ENCODE results near the gene HBP1. TPM values are rescaled to one million over a fixed set of nuclear protein-coding genes. Genes with fewer than 3 reads are reported as not detected.

Gene HBP1
- total and polyA plus RNA-seq, 2 of the 4 experiments (the other 2 are of a cell fraction), result 27.1 to 69.9 TPM

DNA sequence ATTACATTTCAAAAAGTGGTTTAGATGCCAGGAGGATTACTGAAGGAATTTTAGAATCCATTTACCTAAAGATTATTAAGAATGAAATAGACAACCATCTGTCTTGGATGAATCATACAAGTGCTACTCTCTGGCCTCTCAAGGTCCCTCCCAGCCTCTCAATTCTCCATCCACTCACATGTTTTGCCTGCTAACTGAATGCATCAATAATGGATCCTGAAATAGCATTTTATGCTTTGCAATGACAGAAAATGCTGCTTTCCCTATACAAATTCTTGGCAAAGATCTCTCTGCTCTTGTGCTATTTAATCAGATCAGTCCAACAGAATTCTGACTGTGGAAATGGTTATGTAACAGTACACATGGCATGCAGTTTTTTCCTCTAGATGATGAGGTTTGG is 68.1 kb downstream of the HBP1 start:
- no peak overlapping the region for H4K8ac ChIP-seq (ENCODE audit: low read depth in 2 of 2, low read length in 2 of 2)
- H3K9me1 ChIP-seq (ENCODE audit: insufficient read depth, low read length), result peaks cover 3% of the 10 kb centered on the region; the same call in 1 of the 2 replicates
- H3K4ac ChIP-seq (ENCODE audit: low read depth, low read length), result no peak overlapping the region
- no peak overlapping the region for H2AK5ac ChIP-seq (ENCODE audit: low read depth, low read length)
- no peak overlapping the region for H4K5ac ChIP-seq (ENCODE audit: low read depth, low read length)
- H3K4me2 ChIP-seq (ENCODE audit: low read depth, low read length), result no peak overlapping the region
- no peak overlapping the region for H2BK20ac ChIP-seq (ENCODE audit: low read depth, low read length)
- no peak overlapping the region for H3K18ac ChIP-seq (ENCODE audit: low read depth, low read length)
- H3K56ac ChIP-seq (ENCODE audit: extremely low read depth, insufficient read depth, low read length), result no peak overlapping the region
- no peaks in the 10 kb centered on the region for H4K20me1 ChIP-seq (ENCODE audit: insufficient read depth, low read length)
- no peak overlapping the region for H3K9ac ChIP-seq (ENCODE audit: low read depth, low read length)
- TF ChIP-seq, protein P1, sequence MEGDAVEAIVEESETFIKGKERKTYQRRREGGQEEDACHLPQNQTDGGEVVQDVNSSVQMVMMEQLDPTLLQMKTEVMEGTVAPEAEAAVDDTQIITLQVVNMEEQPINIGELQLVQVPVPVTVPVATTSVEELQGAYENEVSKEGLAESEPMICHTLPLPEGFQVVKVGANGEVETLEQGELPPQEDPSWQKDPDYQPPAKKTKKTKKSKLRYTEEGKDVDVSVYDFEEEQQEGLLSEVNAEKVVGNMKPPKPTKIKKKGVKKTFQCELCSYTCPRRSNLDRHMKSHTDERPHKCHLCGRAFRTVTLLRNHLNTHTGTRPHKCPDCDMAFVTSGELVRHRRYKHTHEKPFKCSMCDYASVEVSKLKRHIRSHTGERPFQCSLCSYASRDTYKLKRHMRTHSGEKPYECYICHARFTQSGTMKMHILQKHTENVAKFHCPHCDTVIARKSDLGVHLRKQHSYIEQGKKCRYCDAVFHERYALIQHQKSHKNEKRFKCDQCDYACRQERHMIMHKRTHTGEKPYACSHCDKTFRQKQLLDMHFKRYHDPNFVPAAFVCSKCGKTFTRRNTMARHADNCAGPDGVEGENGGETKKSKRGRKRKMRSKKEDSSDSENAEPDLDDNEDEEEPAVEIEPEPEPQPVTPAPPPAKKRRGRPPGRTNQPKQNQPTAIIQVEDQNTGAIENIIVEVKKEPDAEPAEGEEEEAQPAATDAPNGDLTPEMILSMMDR (conservative IDR thresholded peaks at IDR 0.05; ENCODE audit: low read depth, low read length), result no peak
- TF ChIP-seq FOS (IDR thresholded peaks at IDR 0.05; ENCODE audit: low read depth, low read length) (no peak), RFX5 (IDR thresholded peaks at IDR 0.05; ENCODE audit: low read depth, low read length) (no peak), CEBPB (IDR thresholded peaks at IDR 0.05; ENCODE audit: low read depth, low read length) (no peak), MXI1 (IDR thresholded peaks at IDR 0.05; ENCODE audit: borderline replicate concordance, low read depth, low read length) (no peak), CHD1 (IDR thresholded peaks at IDR 0.05; ENCODE audit: low read depth, low read length) (no peak), RAD21 (IDR thresholded peaks at IDR 0.05; ENCODE audit: low read length) (no peak), BHLHE40 (IDR thresholded peaks at IDR 0.05; ENCODE audit: low read depth, low read length) (no peak), RCOR1 (IDR thresholded peaks at IDR 0.05; ENCODE audit: insufficient replicate concordance, low read length) (no peak), MAFK (IDR thresholded peaks at IDR 0.05; ENCODE audit: low read depth, low read length) (no peak), MAZ (IDR thresholded peaks at IDR 0.05; ENCODE audit: borderline replicate concordance, low read depth, low read length) (no peak)
- TF ChIP-seq, protein P2, sequence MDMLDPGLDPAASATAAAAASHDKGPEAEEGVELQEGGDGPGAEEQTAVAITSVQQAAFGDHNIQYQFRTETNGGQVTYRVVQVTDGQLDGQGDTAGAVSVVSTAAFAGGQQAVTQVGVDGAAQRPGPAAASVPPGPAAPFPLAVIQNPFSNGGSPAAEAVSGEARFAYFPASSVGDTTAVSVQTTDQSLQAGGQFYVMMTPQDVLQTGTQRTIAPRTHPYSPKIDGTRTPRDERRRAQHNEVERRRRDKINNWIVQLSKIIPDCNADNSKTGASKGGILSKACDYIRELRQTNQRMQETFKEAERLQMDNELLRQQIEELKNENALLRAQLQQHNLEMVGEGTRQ (IDR thresholded peaks at IDR 0.05; ENCODE audit: low read depth, low read length), result no peak
- intact Hi-C loops (cut with micrococcal nuclease), result no loop called here
- no peak overlapping the region for H3K4me3 ChIP-seq (ENCODE audit: insufficient read depth, low read depth, low read length)
- H3K4me1 ChIP-seq (ENCODE audit: control insufficient read depth, insufficient read depth, low read length), result peaks cover 3% of the 10 kb centered on the region; the same call in 1 of the 2 replicates
- no peaks in the 10 kb centered on the region for H3K79me1 ChIP-seq (ENCODE audit: low read depth in 1 of 2, low read length in 2 of 2)
- DNase-seq (peak; percentile 46), ATAC-seq (ENCODE audit: low read depth) (no peak)
- H3K9me3 ChIP-seq (ENCODE audit: control insufficient read depth, insufficient read depth, low read length), result no peaks in the 10 kb centered on the region
- H3K27ac ChIP-seq (ENCODE audit: insufficient read depth, low read length), result no peak overlapping the region
- no TSS peak for BruUV-seq (replicated peaks)
- dilution Hi-C loops (cut with HindIII; ENCODE audit: low sequenced_read_pairs, unreplicated experiment), result no loop called here
- H4K91ac ChIP-seq (ENCODE audit: insufficient read depth, low read depth, low read length), result no peak overlapping the region
- H2AFZ ChIP-seq (replicated peaks; ENCODE audit: low read length, poor library complexity), result no peak overlapping the region
- no peaks in the 10 kb centered on the region for H3K27me3 ChIP-seq (ENCODE audit: control insufficient read depth, insufficient read depth, low read length)
- H2AK9ac ChIP-seq (replicated peaks; ENCODE audit: low read depth, low read length, poor library complexity), result no peak overlapping the region
- H2BK120ac ChIP-seq (ENCODE audit: low read depth, low read length), result no peak overlapping the region
- H2BK5ac ChIP-seq (ENCODE audit: low read depth, low read length, poor library complexity, severe bottlenecking), result no peak overlapping the region
- in situ Hi-C loops (cut with MboI; ENCODE audit: low sequenced_read_pairs), result no loop called here
- no peaks in the 10 kb centered on the region for H3K36me3 ChIP-seq (ENCODE audit: control insufficient read depth, insufficient read depth, low read length)
- no peak overlapping the region for H3K14ac ChIP-seq (replicated peaks; ENCODE audit: low read depth, low read length)
- ChIA-PET POLR2A (ENCODE audit: unreplicated experiment) (no interaction called here), CTCF (interaction anchor here (0.7 kb wide), 1 partner anchor 13 kb away, joined by 3 read pairs; no protein-coding TSS in a partner anchor)
- H3K23ac ChIP-seq (ENCODE audit: low read depth, low read length), result no peak overlapping the region
- no peak overlapping the region for H2BK15ac ChIP-seq (ENCODE audit: low read depth, low read length)

Measured in IMR-90 (cell line).